SK-N-SH (cell line): ENCODE results near the gene SYNE2. TPM values are rescaled to one million over a fixed set of nuclear protein-coding genes. Genes with fewer than 3 reads are reported as not detected.

Experiments used
- CTCF ChIA-PET: fragments of 300-600, 350-600 bp; formaldehyde crosslinking; extraction: SDS; loops from one replicate; lab custom pipeline; 2021; lab: Yijun Ruan, JAX
- POLR2A ChIA-PET: fragments of 350-600 bp; sonication (Branson Sonifier 250); formaldehyde crosslinking; extraction: SDS; loops from one replicate; lab custom pipeline; 2020; ENCODE audit warnings: antibody characterized with exemption, inconsistent platforms; lab: Yijun Ruan, JAX
- DNase-seq: peaks from one replicate; pipeline ENCODE4 v3.0.0; 2012
- H2AFZ ChIP-seq: fragments of 200-600 bp; sonication (generic); 2 replicates; pipeline ENCODE4 v1.8.1; 2016; ENCODE audit warnings: antibody characterized with exemption, mild to moderate bottlenecking, low read depth
- H3F3A ChIP-seq: fragments of 200-600 bp; sonication (generic); replicated peaks from 2 replicates; pipeline ENCODE3; 2016; ENCODE audit warnings: antibody characterized with exemption, mild to moderate bottlenecking; ENCODE audit not compliant: insufficient read depth
- H3K27ac ChIP-seq, 2 experiments: fragments of 200-500 bp in 1 of 2; fragments of 200-600 bp in 1 of 2; sonication (Bioruptor generic) in 1 of 2; sonication (generic), shearing (Covaris generic) in 1 of 2; 2 replicates each; pipeline versions ENCODE4 v1.5.1 to v1.6.1; 2014 to 2016; ENCODE audit warnings: low read depth in 2 of 2, inconsistent platforms in 1 of 2, low read length in 1 of 2, mild to moderate bottlenecking in 1 of 2, mixed read lengths in 1 of 2
- H3K27me3 ChIP-seq: fragments of 200-600 bp; sonication (generic), shearing (Covaris generic); 2 replicates; pipeline ENCODE4 v1.6.1; 2016; ENCODE audit warnings: mixed run types; ENCODE audit not compliant: insufficient read depth
- H3K36me3 ChIP-seq, 2 experiments: fragments of 200-500 bp in 1 of 2; fragments of 200-600 bp in 1 of 2; sonication (Bioruptor generic) in 1 of 2; sonication (generic) in 1 of 2; replicated peaks in 1 of 2; 2 replicates each; pipeline versions ENCODE3 to v1.5.1; 2014 to 2016; ENCODE audit warnings: low read length in 1 of 2, mild to moderate bottlenecking in 1 of 2; ENCODE audit not compliant: insufficient read depth in 2 of 2, control insufficient read depth in 1 of 2
- H3K4me1 ChIP-seq, 2 experiments: fragments of 200-500 bp in 1 of 2; fragments of 200-600 bp in 1 of 2; sonication (Bioruptor generic) in 1 of 2; sonication (generic), shearing (Covaris generic) in 1 of 2; 2 replicates each; pipeline versions ENCODE4 v1.5.1 to v1.6.1; 2014 to 2016; ENCODE audit warnings: low read depth in 1 of 2, low read length in 1 of 2, mixed run types in 1 of 2; ENCODE audit not compliant: insufficient read depth in 2 of 2, control insufficient read depth in 1 of 2
- H3K4me2 ChIP-seq: fragments of 200-600 bp; sonication (generic), shearing (Covaris generic); 2 replicates; pipeline ENCODE4 v1.6.1; 2017; ENCODE audit warnings: mixed run types
- H3K4me3 ChIP-seq, 2 experiments: fragments of 200-500 bp in 1 of 2; fragments of 200-600 bp in 1 of 2; sonication (Bioruptor generic) in 1 of 2; sonication (generic), shearing (Covaris generic) in 1 of 2; 2 replicates each; pipeline versions ENCODE4 v1.5.1 to v1.8.1; 2014 to 2016; ENCODE audit warnings: low read depth in 2 of 2, inconsistent platforms in 1 of 2, low read length in 1 of 2, mild to moderate bottlenecking in 1 of 2, mixed read lengths in 1 of 2, moderate library complexity in 1 of 2
- H3K79me2 ChIP-seq: fragments of 200-600 bp; sonication (generic); 2 replicates; pipeline ENCODE4 v1.8.1; 2017; ENCODE audit warnings: mild to moderate bottlenecking; ENCODE audit not compliant: insufficient read depth
- H3K9ac ChIP-seq: fragments of 200-600 bp; sonication (generic); 2 replicates; pipeline ENCODE4 v1.6.1; 2017; ENCODE audit warnings: mixed run types
- H3K9me2 ChIP-seq: fragments of 200-600 bp; sonication (generic); 2 replicates; pipeline ENCODE4 v1.6.1; 2017; ENCODE audit warnings: mixed run types
- H3K9me3 ChIP-seq: fragments of 200-600 bp; sonication (generic); 2 replicates; pipeline ENCODE4 v1.6.1; 2017; ENCODE audit warnings: mixed run types, mild to moderate bottlenecking, moderate library complexity
- H4K20me1 ChIP-seq: fragments of 200-600 bp; sonication (generic); 2 replicates; pipeline ENCODE4 v1.6.1; 2017; ENCODE audit warnings: mild to moderate bottlenecking, mixed run types; ENCODE audit not compliant: insufficient read depth
- CTCF ChIP-seq: fragments of 200-600 bp; sonication (generic); IDR thresholded peaks from 2 replicates; pipeline ENCODE4 v1.6.1; 2017; ENCODE audit warnings: antibody characterized with exemption, mild to moderate bottlenecking, moderate library complexity
- EP300 ChIP-seq, 2 experiments: IDR thresholded peaks; 2 replicates each; pipeline versions ENCODE4 v1.4.0 to v1.6.1; 2012; ENCODE audit warnings: borderline replicate concordance in 1 of 2, low read depth in 1 of 2, low read length in 1 of 2
- EZH2phosphoT487 ChIP-seq: fragments of 200-600 bp; sonication (generic); IDR thresholded peaks from 2 replicates; pipeline ENCODE4 v1.6.1; 2017; ENCODE audit warnings: low read depth, mixed run types, mild to moderate bottlenecking, antibody characterized with exemption, moderate library complexity, borderline replicate concordance
- FOXM1 ChIP-seq: IDR thresholded peaks from 2 replicates; pipeline ENCODE4 v1.4.0; 2012; ENCODE audit warnings: low read depth, mild to moderate bottlenecking
- JUND ChIP-seq: IDR thresholded peaks from 2 replicates; pipeline ENCODE4 v1.4.0; 2012
- MXI1 ChIP-seq: IDR thresholded peaks from 2 replicates; pipeline ENCODE4 v1.6.1; 2012; ENCODE audit warnings: mild to moderate bottlenecking, low read depth, low read length, improper control_type of control experiment
- POLR2AphosphoS5 ChIP-seq: IDR thresholded peaks from 2 replicates; pipeline ENCODE4 v1.6.1; 2012; ENCODE audit warnings: low read depth, low read length
- RCOR1 ChIP-seq: fragments of 150-350 bp; IDR thresholded peaks from 2 replicates; pipeline ENCODE4 v1.6.1; 2017; ENCODE audit warnings: antibody characterized with exemption, low read length
- SIN3A ChIP-seq: IDR thresholded peaks from 2 replicates; pipeline ENCODE4 v1.6.1; 2012; ENCODE audit warnings: low read depth, mild to moderate bottlenecking, low read length, moderate library complexity, borderline replicate concordance
- SMC3 ChIP-seq: IDR thresholded peaks from 2 replicates; pipeline ENCODE4 v1.6.1; 2012; ENCODE audit warnings: low read depth, low read length, improper control_type of control experiment
- USF1 ChIP-seq: IDR thresholded peaks from 2 replicates; pipeline ENCODE4 v1.4.0; 2012; ENCODE audit warnings: low read depth, borderline replicate concordance
- YY1 ChIP-seq: IDR thresholded peaks from 2 replicates; pipeline ENCODE4 v1.4.0; 2012; ENCODE audit warnings: low read depth, mild to moderate bottlenecking
- ZBTB33 ChIP-seq: IDR thresholded peaks from 2 replicates; pipeline ENCODE4 v1.4.0; 2012; ENCODE audit warnings: low read depth, borderline replicate concordance
- polyA plus RNA-seq, 3 experiments: library from polyadenylated mRNA; depleted of rRNA; stranded (reverse); fragments of >200 nt; gene quantifications; 2 replicates each; pipeline ENCODE4 v1.2.3, GENCODE V29; 2012

Gene SYNE2
- polyA plus RNA-seq, 1 of the 3 experiments (the other 2 are of a cell fraction): 7.1 TPM

GRCh38 chr14:64119500-64119899 is 266.7 kb downstream of the SYNE2 start (continued):
- TF ChIP-seq USF1 (no peak), POLR2AphosphoS5 (no peak), SMC3 (no peak)

DNA sequence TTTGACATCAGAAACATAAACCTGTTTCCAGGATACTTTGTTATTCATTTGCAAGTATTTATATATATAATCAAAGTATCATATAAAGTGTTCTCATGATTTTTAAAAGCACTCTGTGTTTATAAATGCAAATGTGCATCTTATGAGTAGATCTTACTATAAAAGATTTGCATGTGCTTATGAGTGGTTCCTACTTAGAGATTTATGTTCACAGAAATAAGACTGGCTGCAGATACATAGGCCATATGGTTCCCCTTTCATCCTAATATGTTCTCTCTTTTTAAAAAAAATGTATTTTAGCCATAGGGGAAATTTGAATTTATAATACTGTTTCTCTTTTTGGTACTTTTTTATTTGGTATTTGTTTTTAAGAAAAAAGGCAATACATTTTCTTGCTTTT is 267.2 kb downstream of the SYNE2 start:
- Histone ChIP-seq H3K27ac (no peak overlapping the region), H3K9me3 (no peaks in the 10 kb centered on the region), H3K9me2 (no peaks in the 10 kb centered on the region), H3K4me2 (no peak overlapping the region), H3K27me3 (no peaks in the 10 kb centered on the region), H3K4me1 (no peaks in the 10 kb centered on the region), H3K4me3 (no peak overlapping the region), H3F3A (no peaks in the 10 kb centered on the region), H3K79me2 (no peaks in the 10 kb centered on the region), H3K36me3 (no peaks in the 10 kb centered on the region), H3K9ac (no peak overlapping the region), H4K20me1 (no peaks in the 10 kb centered on the region), H2AFZ (no peak overlapping the region)
- no peak for DNase-seq
- ChIA-PET CTCF (no interaction called here), POLR2A (no interaction called here)
- TF ChIP-seq JUND (no peak), YY1 (no peak), USF1 (no peak), ZBTB33 (no peak), EP300 (IDR thresholded peaks at IDR 0.05; ENCODE audit: borderline replicate concordance in 1 of 2, low read depth in 1 of 2, low read length in 1 of 2) (no peak), EZH2phosphoT487 (no peak), SIN3A (no peak), FOXM1 (no peak), RCOR1 (no peak), CTCF (no peak), MXI1 (no peak)
